NCI-H1417 treated with DMSO at 0.1 percent for 48 hours (cell line): Measurements from ENCODE around the gene MYLK4.
"Not testable (repeated sequence)": the region's sequence is repeated elsewhere in the genome, so short reads cannot be mapped to it uniquely, and the experiment has no call there.

Experiments used
- DNase-seq: peaks from one replicate; lab custom pipeline; 2025; lab: John Stamatoyannopoulos, UW

MYLK4 gene

GRCh38 chr6:2777249-2777648 is 26.5 kb upstream of the MYLK4 start:
- DNase-seq: no peak

GRCh38 chr6:2775003-2775402 is 24.3 kb upstream of the MYLK4 start:
- DNase-seq: no peak

- no peak for DNase-seq
Measured at GRCh38 chr6:2773449-2773848, 22.7 kb upstream of the MYLK4 start.

- no peak for DNase-seq
Measured at GRCh38 chr6:2772840-2773239, 22.1 kb upstream of the MYLK4 start.

GRCh38 chr6:2771079-2771478 is 20.4 kb upstream of the MYLK4 start:
- DNase-seq: no peak

- no peak for DNase-seq
Measured at GRCh38 chr6:2770171-2770570, 19.4 kb upstream of the MYLK4 start.

- DNase-seq: no peak
Measured at GRCh38 chr6:2768696-2769095, 18.0 kb upstream of the MYLK4 start.

- DNase-seq: no peak
Measured at GRCh38 chr6:2767657-2768524, 17.2 kb upstream of the MYLK4 start.

GRCh38 chr6:2766767-2767656 is 16.3 kb upstream of the MYLK4 start:
- DNase-seq: no peak

- DNase-seq: no peak
Measured at GRCh38 chr6:2765896-2766766, 15.4 kb upstream of the MYLK4 start.

- DNase-seq: peak; percentile 88
Measured at GRCh38 chr6:2765166-2765895, 14.6 kb upstream of the MYLK4 start, which contains the start of gene WRNIP1. Gene WRNIP1, plus strand, starts transcription at chr6:2765393. Its CDS starts 230 bp downstream, at chr6:2765623.

- peak; percentile 44 for DNase-seq
Measured at GRCh38 chr6:2764610-2765165, 14.0 kb upstream of the MYLK4 start.

GRCh38 chr6:2763876-2764540 is 13.3 kb upstream of the MYLK4 start:
- DNase-seq: no peak

- DNase-seq: no peak
Measured at GRCh38 chr6:2763345-2763841, 12.7 kb upstream of the MYLK4 start.

GRCh38 chr6:2762868-2763267 is 12.1 kb upstream of the MYLK4 start:
- DNase-seq: not testable (repeated sequence)

GRCh38 chr6:2760882-2761842 is 10.4 kb upstream of the MYLK4 start:
- no peak for DNase-seq

- DNase-seq: no peak
Measured at GRCh38 chr6:2758980-2759379, 8.3 kb upstream of the MYLK4 start.

GRCh38 chr6:2756687-2757224 is 6.0 kb upstream of the MYLK4 start:
- no peak for DNase-seq

- DNase-seq: no peak
Measured at GRCh38 chr6:2756241-2756640, 5.5 kb upstream of the MYLK4 start.
